A673 (cell line): ENCODE results near the gene PLAAT1. TPM values are rescaled to one million over a fixed set of nuclear protein-coding genes. Genes with fewer than 3 reads are reported as not detected.

Source experiments
- BruUV-seq: library from RNA; stranded (reverse); fragments of 400-500 nt; replicated peaks from 2 replicates; lab custom pipeline; 2021; lab: Mats Ljungman, UMichigan
- CTCF ChIA-PET: fragments of 300-600 bp; sonication (Branson Sonifier 250); formaldehyde crosslinking; loops from one replicate; lab custom pipeline; 2022; ENCODE audit warnings: antibody characterized with exemption; lab: Charles Lee
- POLR2A ChIA-PET: fragments of 300-600 bp; sonication (Branson Sonifier 250); formaldehyde crosslinking; loops from one replicate; lab custom pipeline; 2022; ENCODE audit warnings: antibody characterized with exemption; ENCODE audit not compliant: low non-redundant PET; lab: Charles Lee
- DNase-seq: peaks from one replicate; pipeline ENCODE4 v3.0.0-alpha.2; 2015; ENCODE audit warnings: low spot score
- H3K27ac ChIP-seq: fragments of 200-600 bp; sonication (generic); 2 replicates; pipeline ENCODE4 v1.5.1; 2016; ENCODE audit warnings: mixed run types, low read depth, mild to moderate bottlenecking, mixed read lengths, antibody characterized with exemption, low read length; ENCODE audit not compliant: poor library complexity, severe bottlenecking
- H3K27me3 ChIP-seq: fragments of 200-600 bp; sonication (generic); replicated peaks from 2 replicates; pipeline ENCODE4 v1.6.1; 2017; ENCODE audit warnings: mixed run types, low read depth, mild to moderate bottlenecking, mixed read lengths, antibody characterized with exemption, low read length; ENCODE audit not compliant: insufficient read depth, poor library complexity
- H3K36me3 ChIP-seq: fragments of 200-600 bp; sonication (generic); 2 replicates; pipeline ENCODE4 v1.6.1; 2016; ENCODE audit warnings: mixed run types, mild to moderate bottlenecking, mixed read lengths, antibody characterized with exemption, low read length; ENCODE audit not compliant: insufficient read depth, poor library complexity, severe bottlenecking
- H3K4me1 ChIP-seq: fragments of 200-600 bp; sonication (generic); 2 replicates; pipeline ENCODE4 v1.6.1; 2017; ENCODE audit warnings: mixed run types, mild to moderate bottlenecking, mixed read lengths, antibody characterized with exemption, low read length; ENCODE audit not compliant: insufficient read depth, poor library complexity, severe bottlenecking
- H3K4me3 ChIP-seq: fragments of 200-600 bp; sonication (generic); 2 replicates; pipeline ENCODE4 v1.5.1; 2016; ENCODE audit warnings: low read depth, mixed run types, mild to moderate bottlenecking, mixed read lengths, low read length; ENCODE audit not compliant: poor library complexity, severe bottlenecking
- H3K9me3 ChIP-seq: fragments of 200-600 bp; sonication (generic); 2 replicates; pipeline ENCODE4 v1.6.1; 2016; ENCODE audit warnings: mixed run types, low read depth, mild to moderate bottlenecking, mixed read lengths, antibody characterized with exemption, low read length; ENCODE audit not compliant: poor library complexity, severe bottlenecking
- EZH2 ChIP-seq: fragments of 200-600 bp; sonication (generic); IDR thresholded peaks from 2 replicates; pipeline ENCODE4 v1.6.1; 2017; ENCODE audit warnings: borderline replicate concordance, low read depth, mild to moderate bottlenecking, mixed read lengths, antibody characterized with exemption, low read length; ENCODE audit not compliant: poor library complexity, severe bottlenecking
- intact Hi-C: fragments of 100-400 bp; cut with micrococcal nuclease; formaldehyde crosslinking; loops from one replicate; pipeline ENCODE4 v1.10.0; 2022; ENCODE audit not compliant: unreplicated experiment
- total RNA-seq: library from RNA; stranded (reverse); gene quantifications from 2 replicates; pipeline ENCODE4 v1.2.3, GENCODE V29; 2021
- TF ChIP-seq, protein P1 (sequence below): fragments of 300-800, 200-600 bp; sonication (generic); conservative IDR thresholded peaks from 2 replicates; pipeline ENCODE4 v1.5.1; 2017; ENCODE audit warnings: low read depth, mild to moderate bottlenecking, antibody characterized with exemption, low read length, moderate library complexity, mixed read lengths

The PLAAT1 gene
- total RNA-seq, 1 experiment from 2014 or later: 0.75 TPM

DNA sequence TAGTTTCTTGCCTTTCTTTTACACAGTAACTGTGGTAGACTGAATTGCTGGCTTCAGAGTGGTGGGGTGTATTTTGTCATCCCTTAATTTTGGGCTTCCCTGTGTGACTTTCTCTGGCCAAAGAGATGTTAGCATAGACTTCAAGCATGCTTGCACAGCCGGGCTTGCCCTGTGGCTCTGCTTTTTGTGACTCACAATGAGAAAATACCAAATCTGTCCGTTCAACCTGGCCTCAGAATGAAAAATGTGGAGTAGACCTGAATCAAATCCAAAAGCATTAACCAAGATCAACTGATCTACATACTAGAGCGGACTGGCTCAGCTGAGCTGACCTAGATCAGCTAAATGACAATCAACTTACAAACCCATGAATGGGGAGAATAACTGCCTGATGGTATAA is 51.4 kb downstream of the PLAAT1 start:
- Histone ChIP-seq H3K9me3 (no peaks in the 10 kb centered on the region), H3K36me3 (no peaks in the 10 kb centered on the region), H3K27ac (no peak overlapping the region), H3K4me1 (no peaks in the 10 kb centered on the region), H3K27me3 (no peaks in the 10 kb centered on the region), H3K4me3 (no peak overlapping the region)
- DNase-seq: no peak
- TF ChIP-seq, protein P1, sequence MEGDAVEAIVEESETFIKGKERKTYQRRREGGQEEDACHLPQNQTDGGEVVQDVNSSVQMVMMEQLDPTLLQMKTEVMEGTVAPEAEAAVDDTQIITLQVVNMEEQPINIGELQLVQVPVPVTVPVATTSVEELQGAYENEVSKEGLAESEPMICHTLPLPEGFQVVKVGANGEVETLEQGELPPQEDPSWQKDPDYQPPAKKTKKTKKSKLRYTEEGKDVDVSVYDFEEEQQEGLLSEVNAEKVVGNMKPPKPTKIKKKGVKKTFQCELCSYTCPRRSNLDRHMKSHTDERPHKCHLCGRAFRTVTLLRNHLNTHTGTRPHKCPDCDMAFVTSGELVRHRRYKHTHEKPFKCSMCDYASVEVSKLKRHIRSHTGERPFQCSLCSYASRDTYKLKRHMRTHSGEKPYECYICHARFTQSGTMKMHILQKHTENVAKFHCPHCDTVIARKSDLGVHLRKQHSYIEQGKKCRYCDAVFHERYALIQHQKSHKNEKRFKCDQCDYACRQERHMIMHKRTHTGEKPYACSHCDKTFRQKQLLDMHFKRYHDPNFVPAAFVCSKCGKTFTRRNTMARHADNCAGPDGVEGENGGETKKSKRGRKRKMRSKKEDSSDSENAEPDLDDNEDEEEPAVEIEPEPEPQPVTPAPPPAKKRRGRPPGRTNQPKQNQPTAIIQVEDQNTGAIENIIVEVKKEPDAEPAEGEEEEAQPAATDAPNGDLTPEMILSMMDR: no peak
- TF ChIP-seq EZH2: no peak
- ChIA-PET CTCF (no interaction called here), POLR2A (no interaction called here)
- no TSS peak for BruUV-seq
- intact Hi-C loops: no loop called here

DNA sequence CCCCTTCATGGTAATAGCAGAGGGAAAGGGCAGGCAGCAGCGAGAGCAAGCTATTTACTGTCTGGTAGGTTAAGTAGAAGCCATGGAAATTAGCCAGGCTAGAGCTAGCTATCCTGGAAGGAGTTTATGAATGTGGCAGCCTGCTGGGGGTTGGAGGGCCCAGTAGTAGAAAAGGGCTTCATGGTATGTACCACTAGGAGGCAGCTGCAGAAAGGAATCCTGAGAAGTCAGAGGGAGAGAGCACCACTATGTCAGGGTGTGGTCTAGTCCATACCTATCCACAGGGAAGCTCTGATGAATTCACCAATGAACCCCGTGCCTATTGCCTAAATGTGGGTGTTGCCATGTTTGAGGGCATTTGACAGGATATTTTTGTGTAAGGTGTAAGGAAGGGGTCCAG is 55.0 kb downstream of the PLAAT1 start:
- DNase-seq: no peak
- H3K4me3 ChIP-seq: no peak overlapping the region
- ChIA-PET POLR2A (no interaction called here), CTCF (no interaction called here)
- peaks cover 12% of the 10 kb centered on the region for H3K27me3 ChIP-seq
- no peaks in the 10 kb centered on the region for H3K9me3 ChIP-seq
- intact Hi-C loops: no loop called here
- no peak for TF ChIP-seq EZH2
- TF ChIP-seq, protein P1: no peak
- no peaks in the 10 kb centered on the region for H3K4me1 ChIP-seq
- no peak overlapping the region for H3K27ac ChIP-seq
- no TSS peak for BruUV-seq
- H3K36me3 ChIP-seq: no peaks in the 10 kb centered on the region

DNA sequence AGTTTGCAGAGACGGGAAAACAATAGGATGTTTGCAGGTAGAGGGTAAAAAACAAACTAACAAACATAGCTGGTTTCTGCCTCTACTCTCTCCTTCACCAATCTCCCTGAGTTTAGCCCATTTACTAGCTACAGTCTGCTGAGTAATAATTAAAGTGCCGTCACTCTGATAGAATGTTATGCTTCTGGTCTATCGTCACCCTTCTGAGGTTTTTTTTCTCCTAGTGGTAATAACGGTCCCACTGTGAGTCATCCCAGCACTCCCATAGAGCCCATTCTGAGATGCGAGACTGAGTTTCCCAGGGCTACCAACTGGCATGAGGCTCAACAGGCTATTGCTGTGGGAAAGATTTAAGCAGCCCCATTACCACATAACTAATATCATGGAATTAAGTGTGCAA is 56.4 kb downstream of the PLAAT1 start:
- Histone ChIP-seq H3K4me1 (no peaks in the 10 kb centered on the region), H3K36me3 (no peaks in the 10 kb centered on the region), H3K27ac (no peak overlapping the region), H3K4me3 (no peak overlapping the region), H3K9me3 (no peaks in the 10 kb centered on the region), H3K27me3 (peaks cover 12% of the 10 kb centered on the region)
- intact Hi-C loops: no loop called here
- TF ChIP-seq EZH2: no peak
- TF ChIP-seq, protein P1: no peak
- DNase-seq: no peak
- no TSS peak for BruUV-seq
- CTCF ChIA-PET: no interaction called here
- POLR2A ChIA-PET: no interaction called here
